HG03442 (cell line): ENCODE data around the gene PACS1.
A peak's percentile ranks its signal among the peaks of the same experiment; 100 is the strongest.
"Not testable (repeated sequence)": the region's sequence is repeated elsewhere in the genome, so short reads cannot be mapped to it uniquely, and the experiment has no call there.

Experiments used
- ATAC-seq: cut with Tn5 transposase; IDR thresholded peaks from one replicate; pipeline ENCODE4 v1.9.1; 2021; ENCODE audit warnings: mild to moderate bottlenecking, moderate library complexity; ENCODE audit not compliant: unreplicated experiment

Gene PACS1

GRCh38 chr11:66106786-66107599 is 36.9 kb downstream of the PACS1 start:
- ATAC-seq = no peak

GRCh38 chr11:66107600-66108510 is 37.8 kb downstream of the PACS1 start:
- no peak for ATAC-seq

- no peak for ATAC-seq
Measured at GRCh38 chr11:66109294-66109693, 39.2 kb downstream of the PACS1 start.

- no peak for ATAC-seq
Measured at GRCh38 chr11:66111158-66111557, 41.1 kb downstream of the PACS1 start.

GRCh38 chr11:66112041-66112491 is 42.0 kb downstream of the PACS1 start:
- ATAC-seq = no peak

GRCh38 chr11:66112601-66113499 is 42.8 kb downstream of the PACS1 start:
- ATAC-seq = no peak

GRCh38 chr11:66114957-66115356 is 44.9 kb downstream of the PACS1 start:
- ATAC-seq = not testable (repeated sequence)

GRCh38 chr11:66115638-66116301 is 45.7 kb downstream of the PACS1 start:
- no peak for ATAC-seq

- ATAC-seq = no peak
Measured at GRCh38 chr11:66116576-66117361, 46.7 kb downstream of the PACS1 start.

- no peak for ATAC-seq
Measured at GRCh38 chr11:66118847-66119246, 48.8 kb downstream of the PACS1 start.

- no peak for ATAC-seq
Measured at GRCh38 chr11:66119348-66120133, 49.5 kb downstream of the PACS1 start.

- no peak for ATAC-seq
Measured at GRCh38 chr11:66121466-66121865, 51.4 kb downstream of the PACS1 start.

- no peak for ATAC-seq
Measured at GRCh38 chr11:66123902-66124301, 53.8 kb downstream of the PACS1 start.

GRCh38 chr11:66124564-66124963 is 54.5 kb downstream of the PACS1 start:
- ATAC-seq = no peak

- ATAC-seq = no peak
Measured at GRCh38 chr11:66126064-66126463, 56.0 kb downstream of the PACS1 start.

- ATAC-seq = peak; percentile 39
Measured at GRCh38 chr11:66126808-66127555, 56.9 kb downstream of the PACS1 start.

- ATAC-seq = no peak
Measured at GRCh38 chr11:66130978-66131377, 60.9 kb downstream of the PACS1 start.
